ENCODE data around the gene TSPEAR.

- TF ChIP-seq CSDC2 (CRISPR knock-in tag; IDR thresholded peaks at IDR 0.05) (no peak), ZC3H10 (CRISPR knock-in tag; IDR thresholded peaks at IDR 0.05) (no peak)
Measured at GRCh38 chr21:44757731-44758130, 46.4 kb upstream of the TSPEAR start.

All from SK-N-SH treated with all-trans-retinoic acid at 6 μM for 48 hours (cell line).